Stimulated activated CD4-positive, alpha-beta T cell treated with anti-CD3 and anti-CD28 coated beads, Interleukin-1b, Interleukin-23, amount 100 ng/mL, for 24 hours (primary cell): Measurements from ENCODE around the gene MMRN1.

Source experiments
- DNase-seq, 4 experiments: peaks; one replicate each; pipeline ENCODE4 v3.0.0-alpha.2; 2020; ENCODE audit warnings: low read depth in 4 of 4, low spot score in 1 of 4

Gene MMRN1

GRCh38 chr4:89994176-89994873 lies 99.7 kb downstream of the MMRN1 start:
- no peak for DNase-seq

GRCh38 chr4:89995006-89995405 lies 100.4 kb downstream of the MMRN1 start:
- no peak for DNase-seq

- no peak for DNase-seq
These were observed 101.2 kb downstream of the MMRN1 start for GRCh38 chr4:89995814-89996213.

GRCh38 chr4:89997171-89997704 lies 102.6 kb downstream of the MMRN1 start:
- DNase-seq: no peak

GRCh38 chr4:89998469-89999011 lies 103.9 kb downstream of the MMRN1 start:
- DNase-seq: no peak

DNA sequence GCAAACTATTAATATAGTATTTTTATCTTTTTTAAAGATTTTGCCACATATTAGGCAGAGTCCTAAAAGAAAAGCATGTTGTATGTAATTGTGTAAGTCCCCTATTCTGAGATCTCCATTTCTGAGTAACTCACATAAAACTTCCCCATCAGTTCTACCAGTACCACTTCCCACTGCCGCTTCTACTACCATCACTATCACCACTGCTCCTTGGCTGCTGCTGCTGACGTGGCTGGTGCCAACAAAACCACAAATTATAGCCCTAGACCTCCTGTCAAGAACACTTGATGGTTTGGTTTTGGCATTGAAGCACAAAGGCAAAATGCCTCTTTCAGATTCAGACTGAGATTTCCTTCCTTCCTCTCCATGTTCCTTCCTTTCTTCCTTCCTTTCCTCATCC lies 106.4 kb downstream of the MMRN1 start:
- no peak for DNase-seq

DNA sequence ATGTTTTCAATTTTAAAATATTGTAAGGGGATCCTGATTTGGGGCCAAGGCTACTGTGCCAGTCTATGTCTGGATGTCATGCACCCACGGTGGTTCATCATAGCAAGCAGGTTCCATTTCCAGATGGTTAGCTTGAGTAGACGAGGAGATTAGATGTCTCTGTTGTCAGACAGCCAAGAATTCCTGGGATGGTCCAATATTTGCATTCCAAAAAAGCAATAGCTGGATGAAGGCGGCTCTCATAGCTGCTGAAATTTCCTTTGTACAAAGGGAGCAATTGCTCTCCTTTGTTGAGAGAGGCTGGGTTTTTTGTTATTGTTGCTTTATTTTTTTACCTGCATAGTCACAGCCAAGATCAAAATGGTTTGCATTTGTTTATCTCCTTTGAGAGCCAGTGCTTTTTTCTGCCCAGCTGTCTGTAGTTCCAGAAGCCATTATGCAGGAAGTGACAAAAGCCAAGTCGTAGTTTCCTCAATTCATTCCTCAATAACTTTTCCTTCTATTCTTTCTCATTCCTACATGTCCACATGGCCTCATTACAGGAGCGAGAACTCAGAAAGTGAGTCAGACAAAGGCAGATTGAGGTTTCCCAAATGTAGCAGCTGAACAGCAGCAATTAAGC lies 107.9 kb downstream of the MMRN1 start:
- DNase-seq: no peak
